ENCODE measurements around the gene HYLS1.

- TF ChIP-seq CTCF (IDR thresholded peaks at IDR 0.05) (no peak), EP300 (IDR thresholded peaks at IDR 0.05) (no peak)
These were observed 38.3 kb downstream of the HYLS1 start for GRCh38 chr11:125925804-125926203.

Measured in sigmoid colon (tissue), 4 donors.